Spleen (tissue), 7 donors: ENCODE results near the gene ZC3H7B.

ENCODE experiments used
- CTCF ChIP-seq, 11 experiments: fragments of 200-600 bp in 7 of 11; fragments of 450-650 bp in 4 of 11; sonication (generic) in 4 of 11; IDR thresholded peaks in 8 of 11; conservative IDR thresholded peaks in 3 of 11; 1 replicate in 7 of 11; 2 replicates in 4 of 11; pipeline versions ENCODE4 v1.4.0 to v1.8.0; 2016 to 2021; ENCODE audit warnings: antibody characterized with exemption in 11 of 11, inconsistent platforms in 4 of 11, mild to moderate bottlenecking in 1 of 11
- POLR2A ChIP-seq, 3 donors: fragments of 450-650 bp; IDR thresholded peaks; one replicate each; pipeline ENCODE4 v1.5.1; 2017; ENCODE audit warnings: antibody characterized with exemption in 3 of 3, mild to moderate bottlenecking in 1 of 3
- donor health status: DM: no; HTN: no; CAD: no; lungs with moderate emphysema.
- donor health status: DM: no; HTN: no; CAD: no.
- donor health status: DM: no; HTN: no; CAD: no.

GRCh38 chr22:41338614-41339212 lies 37.4 kb downstream of the ZC3H7B start:
- no peak for TF ChIP-seq POLR2A (IDR thresholded peaks at IDR 0.05)
- TF ChIP-seq CTCF (IDR thresholded peaks at IDR 0.05 in 8 of 11, conservative IDR thresholded peaks at IDR 0.05 in 3 of 11), result no peak
